HG03280 (cell line): ENCODE results near the gene TMEM135.

Source experiments
- ATAC-seq: cut with Tn5 transposase; IDR thresholded peaks from one replicate; pipeline ENCODE4 v1.9.1; 2021; ENCODE audit warnings: mild to moderate bottlenecking, moderate library complexity; ENCODE audit not compliant: unreplicated experiment

TMEM135 gene

DNA sequence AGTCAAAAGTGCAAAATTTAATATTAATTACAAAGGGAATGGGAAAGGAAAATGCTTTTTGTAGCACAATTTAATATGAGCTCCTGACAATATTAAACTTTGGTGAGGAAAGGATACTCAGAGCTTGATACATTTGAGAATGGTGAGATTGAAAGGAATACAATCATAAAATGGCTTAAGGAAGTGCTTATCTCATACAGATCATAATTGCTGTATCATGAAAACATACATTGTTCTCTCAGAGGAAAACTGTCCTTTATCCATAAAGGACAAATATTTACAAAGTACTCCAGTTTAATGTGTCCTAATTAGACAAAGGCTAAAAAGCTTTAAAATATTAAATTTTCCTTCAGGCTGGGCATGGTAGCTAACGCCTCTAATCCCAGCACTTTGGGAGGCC lies 260.4 kb downstream of the TMEM135 start:
- ATAC-seq = no peak

DNA sequence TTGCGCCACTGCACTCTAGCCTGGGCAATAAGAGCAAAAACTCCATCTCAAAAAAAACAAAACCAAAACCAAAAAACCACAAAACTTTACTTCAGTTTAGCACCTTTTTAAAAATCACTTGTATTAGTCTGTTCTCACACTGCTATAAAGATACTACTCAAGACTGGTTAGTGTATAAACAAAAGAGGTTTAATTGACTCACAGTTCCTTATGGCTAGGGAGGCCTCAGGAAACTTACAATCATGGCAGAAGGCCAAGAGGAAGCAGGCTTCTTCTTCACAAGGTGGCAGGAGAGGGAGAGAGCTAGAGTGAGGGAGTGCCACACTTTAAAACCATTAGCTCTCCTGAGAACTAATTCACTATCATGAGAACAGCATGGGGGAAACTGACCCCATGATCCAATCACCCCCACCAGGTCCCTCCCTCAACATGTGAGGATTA lies 261.3 kb downstream of the TMEM135 start:
- ATAC-seq = no peak

- ATAC-seq = peak; percentile 82
Observed at GRCh38 chr11:87300640-87301380, 263.1 kb downstream of the TMEM135 start.

GRCh38 chr11:87301785-87302540 lies 264.2 kb downstream of the TMEM135 start:
- ATAC-seq = no peak

- no peak for ATAC-seq
Observed at GRCh38 chr11:87304412-87304811, 266.7 kb downstream of the TMEM135 start.

DNA sequence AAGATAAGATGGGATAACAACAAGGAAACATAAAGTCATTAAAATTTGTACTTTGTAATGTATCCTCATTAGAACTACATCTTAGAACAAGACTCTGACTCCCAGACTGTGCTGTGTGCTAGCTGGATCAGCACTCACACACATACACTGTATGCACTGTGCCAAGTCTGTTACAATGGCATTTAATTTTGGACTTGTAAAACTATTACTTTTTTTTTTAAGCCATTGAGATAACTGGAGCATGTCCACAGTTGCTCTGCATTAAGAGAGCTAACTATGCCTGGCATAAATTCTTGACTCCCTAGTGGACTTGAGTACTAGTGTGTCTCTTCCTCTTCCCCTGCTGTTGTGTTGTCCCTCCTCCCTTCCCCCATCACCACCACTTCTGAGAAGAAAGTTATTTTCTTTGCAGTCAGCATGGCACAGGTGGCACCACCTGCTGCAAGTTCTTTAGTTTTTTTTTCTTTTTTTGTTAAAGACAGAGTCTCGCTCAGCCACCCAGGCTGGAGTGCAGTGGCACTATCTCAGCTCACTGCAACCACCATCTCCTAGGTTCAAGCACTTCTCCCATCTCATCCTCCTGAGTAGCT lies 268.6 kb downstream of the TMEM135 start:
- ATAC-seq = no peak

DNA sequence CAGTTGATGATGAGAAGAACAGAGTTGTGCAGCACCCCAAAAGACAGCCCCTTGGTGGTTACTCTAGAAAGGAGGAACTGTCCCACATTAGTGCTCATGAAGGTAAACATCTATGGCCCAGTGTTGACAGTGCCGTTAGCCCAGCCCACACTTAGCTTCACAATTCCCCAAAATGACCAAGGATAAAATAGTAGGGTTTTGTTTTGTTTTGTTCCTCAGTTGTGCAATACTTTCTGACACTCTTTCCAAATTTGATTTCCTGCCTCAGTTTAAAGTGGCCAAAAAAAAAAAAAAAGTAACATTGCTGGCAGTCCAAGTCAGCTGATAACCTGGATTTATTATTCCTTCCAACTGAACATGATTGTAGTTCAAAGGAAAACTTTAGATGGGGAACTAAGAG lies 269.4 kb downstream of the TMEM135 start:
- ATAC-seq = no peak

GRCh38 chr11:87315229-87315628 lies 277.5 kb downstream of the TMEM135 start:
- ATAC-seq = no peak

DNA sequence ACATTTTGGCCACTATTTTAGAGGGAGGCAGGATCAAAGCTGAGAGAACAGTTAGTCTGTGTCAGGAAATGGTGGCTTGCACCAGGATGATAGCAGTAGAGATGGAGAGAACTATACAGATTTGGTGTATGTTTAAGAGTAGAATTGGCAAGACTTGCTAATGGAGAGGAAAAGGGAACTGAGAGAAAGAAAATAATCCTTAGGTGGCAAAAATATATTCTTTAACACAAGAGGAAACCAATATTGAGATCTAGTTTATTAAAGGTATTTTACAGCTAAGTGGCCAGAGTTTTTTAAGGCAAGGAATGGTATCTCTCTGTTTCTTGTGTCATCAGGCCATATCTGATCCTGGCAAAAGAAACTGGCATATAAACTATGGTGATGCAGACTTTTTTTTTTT lies 278.8 kb downstream of the TMEM135 start:
- no peak for ATAC-seq

DNA sequence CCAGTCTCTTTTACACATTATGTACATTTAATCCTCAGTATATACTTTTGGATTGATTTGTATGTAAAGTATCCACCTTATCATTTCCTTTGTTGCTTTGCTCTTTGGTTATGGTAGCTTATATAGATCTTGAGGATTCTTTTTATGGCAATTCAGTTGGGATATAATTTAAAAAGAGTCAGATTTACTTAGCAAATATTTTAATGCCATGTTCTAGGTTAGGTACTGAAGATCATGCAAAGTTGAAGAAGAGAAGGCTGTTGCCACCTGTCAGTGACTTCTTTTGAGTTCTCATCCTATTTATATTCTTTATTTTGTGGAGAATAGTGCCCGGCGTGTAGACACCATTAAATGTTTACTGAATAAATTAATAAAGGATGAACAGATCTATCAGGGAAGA lies 279.7 kb downstream of the TMEM135 start:
- no peak for ATAC-seq

DNA sequence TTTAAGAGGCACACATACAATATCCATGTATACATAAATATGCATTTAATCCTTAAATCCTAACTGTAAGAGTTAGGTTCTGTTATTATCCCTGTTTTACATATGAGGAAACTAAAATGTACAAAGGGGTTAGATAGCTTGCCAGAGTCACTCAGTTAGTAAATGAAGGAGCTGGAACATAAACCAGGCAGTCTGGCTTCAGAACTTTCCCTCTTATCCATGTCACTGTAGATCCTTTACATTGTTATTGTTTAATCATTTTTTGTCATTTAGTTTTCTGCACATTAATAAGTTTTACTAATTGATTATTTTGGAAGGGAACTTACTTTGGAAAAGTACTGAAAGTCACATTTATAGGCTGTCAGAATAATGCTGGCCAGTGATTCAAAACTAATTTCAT lies 282.4 kb downstream of the TMEM135 start:
- no peak for ATAC-seq

- no peak for ATAC-seq
Observed at GRCh38 chr11:87322568-87322967, 284.8 kb downstream of the TMEM135 start.

DNA sequence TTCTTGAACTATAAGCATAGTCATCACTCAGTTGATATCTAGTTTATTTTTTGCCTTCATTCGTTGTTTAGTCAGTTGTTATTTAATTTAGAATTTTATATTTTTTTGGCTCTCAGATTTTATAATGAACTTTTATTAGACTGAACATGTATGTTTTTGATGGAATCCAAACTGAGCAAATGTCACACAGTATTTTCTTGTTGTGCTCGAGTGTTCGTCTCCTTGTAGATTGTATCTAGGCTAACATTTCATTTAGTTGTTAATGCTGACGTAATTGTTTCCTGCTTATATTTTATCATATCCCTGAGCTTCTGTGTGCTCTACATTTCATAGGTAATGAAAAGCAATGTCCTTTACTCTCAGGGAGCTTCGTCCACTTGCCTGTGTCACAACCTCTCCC lies 286.2 kb downstream of the TMEM135 start:
- no peak for ATAC-seq

- ATAC-seq = peak; percentile 68
Observed at GRCh38 chr11:87324817-87325489, 287.2 kb downstream of the TMEM135 start.

- ATAC-seq = no peak
Observed at GRCh38 chr11:87325490-87325872, 287.7 kb downstream of the TMEM135 start.

DNA sequence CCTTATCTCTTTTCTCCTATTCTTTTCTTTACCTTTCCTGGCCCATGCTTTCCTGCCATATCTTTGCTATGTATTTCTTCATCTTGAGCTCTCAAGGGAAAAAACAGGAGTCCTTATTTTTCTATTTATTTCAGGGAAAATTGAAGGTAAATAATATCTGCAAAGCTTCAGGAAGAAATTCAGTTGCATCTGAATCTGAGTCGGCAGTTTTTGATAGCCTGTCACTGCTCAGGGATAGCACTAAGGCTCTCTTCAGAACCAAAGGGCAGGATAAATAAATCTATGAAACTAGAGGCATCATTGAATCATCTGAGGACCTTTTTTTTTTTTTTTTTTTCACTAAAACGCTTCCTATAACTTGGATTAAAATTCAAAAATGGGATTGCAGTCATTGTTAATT lies 288.9 kb downstream of the TMEM135 start:
- ATAC-seq = no peak

GRCh38 chr11:87329172-87329571 lies 291.4 kb downstream of the TMEM135 start:
- no peak for ATAC-seq

DNA sequence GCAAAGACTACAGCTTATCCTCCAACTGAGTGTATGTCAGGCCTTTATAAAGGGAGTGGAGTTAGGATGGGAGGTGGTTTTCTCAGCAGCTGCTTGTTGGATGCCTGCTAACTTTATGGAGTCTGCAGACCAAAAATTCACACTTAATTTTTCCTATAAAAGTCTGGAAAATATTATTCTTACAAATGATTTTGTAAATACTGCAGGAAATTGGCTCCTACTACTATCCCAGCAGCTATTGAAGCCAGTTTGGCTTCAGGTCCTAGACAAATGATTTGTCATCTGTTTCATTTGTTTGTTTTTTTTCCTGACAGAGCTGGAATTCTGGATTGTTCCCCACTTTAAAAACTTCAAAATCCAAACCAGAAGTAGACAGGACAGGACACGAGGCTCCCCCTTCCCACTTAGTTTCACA lies 292.5 kb downstream of the TMEM135 start:
- ATAC-seq = no peak

GRCh38 chr11:87331273-87331672 lies 293.5 kb downstream of the TMEM135 start:
- ATAC-seq = no peak

DNA sequence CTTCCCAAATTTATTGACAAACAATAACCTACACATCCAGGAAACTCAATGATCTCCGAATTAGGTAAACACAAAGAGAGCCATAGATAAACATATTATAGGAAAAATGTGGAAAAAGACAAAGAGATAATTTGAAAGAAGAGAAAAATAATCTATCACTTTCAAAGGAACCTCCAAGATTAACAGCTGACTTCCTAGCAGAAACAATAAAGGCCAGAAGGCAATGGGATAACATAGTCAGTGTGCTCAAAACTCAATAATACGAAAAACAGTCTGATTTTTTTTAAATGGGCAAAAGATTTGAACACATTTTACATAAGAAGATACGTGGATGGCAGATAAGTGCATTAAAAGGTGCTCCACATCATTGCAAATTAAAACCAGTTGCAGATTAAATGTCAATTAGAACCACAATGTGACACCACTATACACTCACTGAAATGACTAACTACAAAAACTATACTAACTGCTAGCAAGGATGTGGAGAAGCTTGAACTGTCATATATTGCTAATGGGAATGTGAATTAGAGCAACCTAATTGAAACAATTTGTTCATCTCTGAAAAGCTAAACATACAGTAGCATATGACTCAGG lies 300.4 kb downstream of the TMEM135 start:
- no peak for ATAC-seq

DNA sequence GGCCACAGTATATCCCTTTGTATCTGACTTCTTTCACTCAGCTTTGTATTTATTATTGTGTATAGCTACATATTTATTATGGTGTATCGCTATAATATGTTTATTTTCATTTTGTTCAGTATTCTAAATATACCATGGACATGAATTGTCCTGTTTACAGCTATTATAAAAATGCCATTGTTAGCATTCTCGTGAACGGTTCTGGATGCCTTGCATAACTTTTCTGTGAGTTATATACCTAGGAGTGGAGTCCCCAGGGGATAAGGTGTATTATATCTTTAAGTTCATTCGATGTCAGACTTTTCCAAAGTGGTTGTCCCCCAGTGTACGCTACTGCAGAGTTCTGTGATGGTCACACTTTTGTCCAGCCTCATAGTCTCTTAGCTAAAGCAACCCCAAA lies 301.7 kb downstream of the TMEM135 start:
- ATAC-seq = no peak
